CD14-positive monocyte (primary cell): ENCODE measurements around the gene RPL11. TPM values are rescaled to one million over a fixed set of nuclear protein-coding genes. Genes with fewer than 3 reads are reported as not detected.

Experiments
- DNase-seq, 3 donors: peaks; one replicate each; pipeline ENCODE4 v3.0.0-alpha.2; 2011 to 2022
- H2AFZ ChIP-seq: 2 replicates; pipeline ENCODE4 v1.6.0; 2012; ENCODE audit warnings: mild to moderate bottlenecking, low read depth, low read length, inconsistent platforms; ENCODE audit not compliant: insufficient read depth, poor library complexity, severe bottlenecking
- H3K27ac ChIP-seq, 2 donors: 1 replicate in 1 of 2; 2 replicates in 1 of 2; pipeline ENCODE4 v1.5.1; 2012 to 2013; ENCODE audit warnings: low read length in 2 of 2, control low read depth in 1 of 2, inconsistent platforms in 1 of 2, low read depth in 1 of 2, mild to moderate bottlenecking in 1 of 2
- H3K27me3 ChIP-seq, 2 donors: one replicate each; pipeline versions ENCODE4 v1.6.0 to v1.6.1; 2011 to 2013; ENCODE audit warnings: low read length in 2 of 2; ENCODE audit not compliant: control insufficient read depth in 2 of 2, insufficient read depth in 2 of 2
- H3K36me3 ChIP-seq, 2 donors: replicated peaks in 1 of 2; 1 replicate in 1 of 2; 2 replicates in 1 of 2; pipeline versions ENCODE4 v1.5.1 to v1.6.1; 2012 to 2013; ENCODE audit warnings: low read length in 2 of 2, control low read depth in 1 of 2, inconsistent platforms in 1 of 2, mild to moderate bottlenecking in 1 of 2; ENCODE audit not compliant: insufficient read depth in 2 of 2, control insufficient read depth in 1 of 2
- H3K4me1 ChIP-seq, 2 donors: 1 replicate in 1 of 2; 2 replicates in 1 of 2; pipeline versions ENCODE4 v1.5.1 to v1.6.1; 2012 to 2013; ENCODE audit warnings: low read length in 2 of 2, control low read depth in 1 of 2, inconsistent platforms in 1 of 2, mild to moderate bottlenecking in 1 of 2, moderate library complexity in 1 of 2; ENCODE audit not compliant: insufficient read depth in 2 of 2, control insufficient read depth in 1 of 2
- H3K4me2 ChIP-seq: replicated peaks from 2 replicates; pipeline ENCODE3; 2012; ENCODE audit warnings: low read length, moderate library complexity, mild to moderate bottlenecking; ENCODE audit not compliant: poor library complexity, severe bottlenecking; ENCODE audit errors: extremely low read depth
- H3K4me3 ChIP-seq, 3 experiments: fragments of 200-600 bp in 1 of 3; sonication (generic) in 1 of 3; replicated peaks in 1 of 3; 1 replicate in 2 of 3; 2 replicates in 1 of 3; pipeline ENCODE4 v1.5.1; 2011 to 2013; ENCODE audit warnings: low read length in 3 of 3, mild to moderate bottlenecking in 3 of 3, control low read depth in 2 of 3, low read depth in 2 of 3, inconsistent platforms in 1 of 3, moderate library complexity in 1 of 3
- H3K79me2 ChIP-seq: 2 replicates; pipeline ENCODE4 v1.6.0; 2012; ENCODE audit warnings: mild to moderate bottlenecking, control low read depth, inconsistent platforms, low read length, moderate library complexity; ENCODE audit not compliant: insufficient read depth
- H3K9ac ChIP-seq: 2 replicates; pipeline ENCODE4 v1.6.0; 2017; ENCODE audit warnings: low read length, mild to moderate bottlenecking; ENCODE audit not compliant: insufficient read depth, poor library complexity, severe bottlenecking
- H3K9me3 ChIP-seq, 2 donors: replicated peaks in 1 of 2; 1 replicate in 1 of 2; 2 replicates in 1 of 2; pipeline versions ENCODE4 v1.5.1 to v1.6.1; 2012 to 2013; ENCODE audit warnings: low read length in 2 of 2, control low read depth in 1 of 2; ENCODE audit not compliant: control insufficient read depth in 1 of 2, insufficient read depth in 1 of 2
- H4K20me1 ChIP-seq: 2 replicates; pipeline ENCODE4 v1.6.0; 2012; ENCODE audit warnings: mild to moderate bottlenecking, low read length, control low read depth, moderate library complexity; ENCODE audit not compliant: insufficient read depth
- H3K27ac Mint-ChIP-seq, 7 donors: one replicate each; pipeline ENCODE4 v1.8.0; 2020; ENCODE audit warnings: mild to moderate bottlenecking in 7 of 7, mixed read lengths in 7 of 7, moderate library complexity in 6 of 7, inconsistent platforms in 2 of 7
- H3K27me3 Mint-ChIP-seq, 3 donors: one replicate each; pipeline ENCODE4 v1.8.0; 2021 to 2022; ENCODE audit warnings: low read depth in 3 of 3, mild to moderate bottlenecking in 3 of 3, mixed read lengths in 3 of 3, moderate library complexity in 3 of 3, inconsistent platforms in 1 of 3
- H3K36me3 Mint-ChIP-seq, 2 donors: one replicate each; pipeline ENCODE4 v1.8.0; 2020; ENCODE audit warnings: mixed read lengths in 2 of 2, inconsistent platforms in 1 of 2, mild to moderate bottlenecking in 1 of 2
- H3K4me1 Mint-ChIP-seq: one replicate; pipeline ENCODE4 v1.8.0; 2020; ENCODE audit warnings: mild to moderate bottlenecking, mixed read lengths
- H3K4me3 Mint-ChIP-seq, 2 donors: one replicate each; pipeline ENCODE4 v1.8.0; 2020; ENCODE audit warnings: mild to moderate bottlenecking in 2 of 2, mixed read lengths in 2 of 2, moderate library complexity in 1 of 2
- H3K9me3 Mint-ChIP-seq, 7 donors: one replicate each; pipeline ENCODE4 v1.8.0; 2020 to 2022; ENCODE audit warnings: mixed read lengths in 7 of 7, mild to moderate bottlenecking in 6 of 7, moderate library complexity in 6 of 7, inconsistent platforms in 2 of 7
- CTCF ChIP-seq: fragments of 200-600 bp; IDR thresholded peaks from one replicate; pipeline ENCODE4 v1.8.0; 2022; ENCODE audit warnings: antibody characterized with exemption, mild to moderate bottlenecking
- WGBS: methylation state at CpG from one replicate; pipeline ENCODE4 v1.1.5; 2013; ENCODE audit warnings: missing lambda C conversion rate; ENCODE audit not compliant: insufficient coverage; 5-methylcytosine and 5-hydroxymethylcytosine counted together
- intact Hi-C, 2 donors: fragments of 100-400 bp; cut with micrococcal nuclease; formaldehyde crosslinking; loops; one replicate each; pipeline versions ENCODE4 v1.15.0 to v1.15.1; 2023
- polyA plus RNA-seq, 3 donors: library from polyadenylated mRNA; depleted of rRNA in 1 of 3; unstranded in 2 of 3; stranded (reverse) in 1 of 3; fragments of 300-500 nt in 2 of 3; fragments of >200 nt in 1 of 3; fragmentation: Illumina TruSeq in 2 of 3; gene quantifications; 1 replicate in 2 of 3; 2 replicates in 1 of 3; pipeline ENCODE4 v1.2.3, GENCODE V29; 2012 to 2021

Gene RPL11
- polyA plus RNA-seq, 3 donors = 542 to 923 (median 552) TPM

GRCh38 chr1:23650344-23650990 lies 41.1 kb upstream of the RPL11 start:
- H3K4me3 Mint-ChIP-seq = no peak overlapping the region
- H3K36me3 Mint-ChIP-seq = no peaks in the 10 kb centered on the region
- H3K27me3 Mint-ChIP-seq = peaks cover 9 to 23% (median 20%) of the 10 kb centered on the region in 3 donors
- H3K9me3 ChIP-seq = no peaks in the 10 kb centered on the region
- no peaks in the 10 kb centered on the region for H4K20me1 ChIP-seq
- DNase-seq = no peak
- no peak for TF ChIP-seq CTCF
- H3K4me1 Mint-ChIP-seq = no peaks in the 10 kb centered on the region
- intact Hi-C loops = no loop called here
- no peak overlapping the region for H3K27ac Mint-ChIP-seq
- no peak overlapping the region for H3K4me2 ChIP-seq
- 98% methylated on average over 5 of the region's 10 CpGs for WGBS
- H2AFZ ChIP-seq = no peak overlapping the region
- no peaks in the 10 kb centered on the region for H3K79me2 ChIP-seq
- no peaks in the 10 kb centered on the region for H3K36me3 ChIP-seq
- H3K27ac ChIP-seq = no peak overlapping the region
- H3K4me1 ChIP-seq = no peaks in the 10 kb centered on the region
- H3K27me3 ChIP-seq = no peaks in the 10 kb centered on the region
- H3K9me3 Mint-ChIP-seq = no peaks in the 10 kb centered on the region
- no peak overlapping the region for H3K9ac ChIP-seq
- no peak overlapping the region for H3K4me3 ChIP-seq

GRCh38 chr1:23651069-23651808 lies 40.4 kb upstream of the RPL11 start:
- H3K4me3 Mint-ChIP-seq = no peak overlapping the region
- no peak for TF ChIP-seq CTCF
- H3K36me3 ChIP-seq = no peaks in the 10 kb centered on the region
- no peak overlapping the region for H3K27ac Mint-ChIP-seq
- H3K27ac ChIP-seq = no peak overlapping the region
- H3K79me2 ChIP-seq = no peaks in the 10 kb centered on the region
- no peak overlapping the region for H3K9ac ChIP-seq
- H3K27me3 Mint-ChIP-seq = peaks cover 10 to 23% (median 19%) of the 10 kb centered on the region in 3 donors
- no peaks in the 10 kb centered on the region for H3K9me3 ChIP-seq
- no peaks in the 10 kb centered on the region for H3K4me1 ChIP-seq
- no peaks in the 10 kb centered on the region for H3K9me3 Mint-ChIP-seq
- no peak overlapping the region for H3K4me2 ChIP-seq
- no peak for DNase-seq
- intact Hi-C loops = no loop called here
- no peak overlapping the region for H2AFZ ChIP-seq
- no peaks in the 10 kb centered on the region for H3K4me1 Mint-ChIP-seq
- no peak overlapping the region for H3K4me3 ChIP-seq
- H3K27me3 ChIP-seq = no peaks in the 10 kb centered on the region
- whole genome bisulfite sequencing = 73% methylated on average over 5 of the region's 7 CpGs
- no peaks in the 10 kb centered on the region for H3K36me3 Mint-ChIP-seq
- no peaks in the 10 kb centered on the region for H4K20me1 ChIP-seq
